HG02610 (cell line): ENCODE results near the gene ABCG1.

ENCODE experiments used
- ATAC-seq: cut with Tn5 transposase; IDR thresholded peaks from one replicate; pipeline ENCODE4 v1.9.1; 2021; ENCODE audit warnings: mild to moderate bottlenecking, moderate library complexity; ENCODE audit not compliant: unreplicated experiment

Gene ABCG1

GRCh38 chr21:42303443-42303842 is 84.5 kb downstream of the ABCG1 start:
- ATAC-seq = no peak

- no peak for ATAC-seq
Observed at GRCh38 chr21:42304556-42305454, 85.9 kb downstream of the ABCG1 start.

- ATAC-seq = no peak
Observed at GRCh38 chr21:42305707-42306147, 86.8 kb downstream of the ABCG1 start.

GRCh38 chr21:42306366-42307035 is 87.6 kb downstream of the ABCG1 start:
- ATAC-seq = no peak

- no peak for ATAC-seq
Observed at GRCh38 chr21:42307106-42307505, 88.2 kb downstream of the ABCG1 start.

- no peak for ATAC-seq
Observed at GRCh38 chr21:42308161-42308913, 89.4 kb downstream of the ABCG1 start.

- ATAC-seq = no peak
Observed at GRCh38 chr21:42308914-42309752, 90.2 kb downstream of the ABCG1 start.

GRCh38 chr21:42309753-42310213 is 90.8 kb downstream of the ABCG1 start:
- no peak for ATAC-seq

GRCh38 chr21:42310411-42311001 is 91.6 kb downstream of the ABCG1 start:
- no peak for ATAC-seq

GRCh38 chr21:42311160-42311559 is 92.2 kb downstream of the ABCG1 start:
- no peak for ATAC-seq

- ATAC-seq = no peak
Observed at GRCh38 chr21:42311816-42312625, 93.1 kb downstream of the ABCG1 start.

- ATAC-seq = no peak
Observed at GRCh38 chr21:42312626-42313104, 93.7 kb downstream of the ABCG1 start.

- no peak for ATAC-seq
Observed at GRCh38 chr21:42313501-42313969, 94.6 kb downstream of the ABCG1 start.

- no peak for ATAC-seq
Observed at GRCh38 chr21:42314616-42315295, 95.8 kb downstream of the ABCG1 start.

GRCh38 chr21:42315296-42315891 is 96.5 kb downstream of the ABCG1 start, which contains the start of gene TFF3:
Gene TFF3 (minus strand): TSS chr21:42315409. CDS start chr21:42315374, 35 bp downstream.
- no peak for ATAC-seq

- no peak for ATAC-seq
Observed at GRCh38 chr21:42316891-42317290, 98.0 kb downstream of the ABCG1 start.

GRCh38 chr21:42317341-42317741 is 98.4 kb downstream of the ABCG1 start:
- no peak for ATAC-seq
